A673 (cell line): Measurements from ENCODE around the gene SUCLG2.

Experiments used
- CTCF ChIP-seq: fragments of 300-800, 200-600 bp; sonication (generic); conservative IDR thresholded peaks from 2 replicates; pipeline ENCODE4 v1.5.1; 2017; ENCODE audit warnings: low read depth, mild to moderate bottlenecking, antibody characterized with exemption, low read length, moderate library complexity, mixed read lengths
- EZH2 ChIP-seq: fragments of 200-600 bp; sonication (generic); IDR thresholded peaks from 2 replicates; pipeline ENCODE4 v1.6.1; 2017; ENCODE audit warnings: borderline replicate concordance, low read depth, mild to moderate bottlenecking, mixed read lengths, antibody characterized with exemption, low read length; ENCODE audit not compliant: poor library complexity, severe bottlenecking

DNA sequence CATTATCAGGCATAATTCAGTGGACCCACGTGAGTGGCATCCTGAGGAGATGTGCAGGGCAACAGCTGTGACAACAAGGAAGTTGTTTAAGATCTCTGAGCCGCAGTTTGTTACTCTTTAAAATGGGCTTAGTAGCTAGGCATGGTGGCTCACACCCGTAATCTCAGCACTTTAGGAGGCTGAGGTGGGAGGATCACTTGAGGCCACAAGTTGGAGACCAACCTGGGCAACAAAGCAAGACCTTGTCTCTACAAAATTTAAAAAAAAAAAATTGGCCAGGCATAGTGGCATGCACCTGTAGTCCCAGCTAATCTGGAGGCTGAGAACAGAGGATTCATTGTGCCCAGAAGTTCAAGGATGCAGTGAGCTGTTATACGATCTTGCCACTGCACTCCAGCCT lies 12.2 kb downstream of the SUCLG2 start:
- TF ChIP-seq CTCF (no peak), EZH2 (no peak)
